ENCODE data around the gene RWDD4.

RWDD4 gene

GRCh38 chr4:183659029-183659871 is at the start of gene RWDD4, which contains the start of gene TRAPPC11:
RWDD4 (minus strand) TSS chr4:183659185; CDS start chr4:183658952, 233 bp downstream.
TRAPPC11 (plus strand) TSS chr4:183659293; CDS start chr4:183663868, 4,575 bp downstream.
- DNase-seq = peak; percentile 52

- DNase-seq = no peak
These were observed 43.5 kb upstream of the RWDD4 start for GRCh38 chr4:183702492-183702891.

- DNase-seq = no peak
These were observed 41.4 kb upstream of the RWDD4 start for GRCh38 chr4:183700407-183700806.

GRCh38 chr4:183698909-183699308 is 39.9 kb upstream of the RWDD4 start:
- DNase-seq = no peak

GRCh38 chr4:183691897-183692296 is 32.9 kb upstream of the RWDD4 start:
- no peak for DNase-seq

GRCh38 chr4:183691006-183691405 is 32.0 kb upstream of the RWDD4 start:
- no peak for DNase-seq

GRCh38 chr4:183688216-183688615 is 29.2 kb upstream of the RWDD4 start:
- DNase-seq = no peak

- no peak for DNase-seq
These were observed 27.5 kb upstream of the RWDD4 start for GRCh38 chr4:183686461-183686860.

GRCh38 chr4:183681119-183681518 is 22.1 kb upstream of the RWDD4 start:
- no peak for DNase-seq

- DNase-seq = no peak
These were observed 16.6 kb upstream of the RWDD4 start for GRCh38 chr4:183675625-183676024.

- DNase-seq = no peak
These were observed 15.2 kb upstream of the RWDD4 start for GRCh38 chr4:183674153-183674552.

- no peak for DNase-seq
These were observed 12.1 kb upstream of the RWDD4 start for GRCh38 chr4:183670960-183671555.

GRCh38 chr4:183670251-183670650 is 11.3 kb upstream of the RWDD4 start:
- DNase-seq = no peak

GRCh38 chr4:183666088-183666487 is 7.1 kb upstream of the RWDD4 start:
- no peak for DNase-seq

GRCh38 chr4:183659872-183660242 is 872 bp upstream of the RWDD4 start:
- DNase-seq = no peak

- DNase-seq = no peak
These were observed 490 bp downstream of the RWDD4 start for GRCh38 chr4:183658362-183659028.

GRCh38 chr4:183657564-183657963 is 1.4 kb downstream of the RWDD4 start:
- DNase-seq = no peak

GRCh38 chr4:183645326-183645725 is 13.7 kb downstream of the RWDD4 start:
- DNase-seq = no peak

- DNase-seq = no peak
These were observed 19.7 kb downstream of the RWDD4 start for GRCh38 chr4:183639291-183639690.

- no peak for DNase-seq
These were observed 20.5 kb downstream of the RWDD4 start for GRCh38 chr4:183638436-183638835.

GRCh38 chr4:183637461-183637860 is 21.5 kb downstream of the RWDD4 start:
- DNase-seq = no peak

- no peak for DNase-seq
These were observed 22.1 kb downstream of the RWDD4 start for GRCh38 chr4:183636923-183637322.

GRCh38 chr4:183636503-183636902 is 22.5 kb downstream of the RWDD4 start:
- DNase-seq = no peak

GRCh38 chr4:183635741-183636140 is 23.2 kb downstream of the RWDD4 start:
- no peak for DNase-seq

Measured in SHP77 treated with DMSO at 0.1 percent for 48 hours (cell line).